Thyroid gland (tissue), 4 donors: ENCODE measurements around the gene GALNT18.

Experiments
- POLR2A ChIP-seq, 2 donors: fragments of 450-650 bp; IDR thresholded peaks; one replicate each; pipeline ENCODE4 v1.6.1; 2017; ENCODE audit warnings: antibody characterized with exemption in 2 of 2, mild to moderate bottlenecking in 2 of 2, moderate library complexity in 1 of 2
- TF ChIP-seq, protein P1 (sequence below), 6 experiments: fragments of 200-600 bp in 3 of 6; fragments of 450-650 bp in 3 of 6; sonication (generic) in 3 of 6; IDR thresholded peaks; one replicate each; pipeline ENCODE4 v1.5.1; 2016 to 2019; ENCODE audit warnings: antibody characterized with exemption in 6 of 6, mild to moderate bottlenecking in 2 of 6, inconsistent platforms in 1 of 6, moderate library complexity in 1 of 6

GRCh38 chr11:11383995-11384394 lies 237.8 kb downstream of the GALNT18 start:
- TF ChIP-seq, protein P1, sequence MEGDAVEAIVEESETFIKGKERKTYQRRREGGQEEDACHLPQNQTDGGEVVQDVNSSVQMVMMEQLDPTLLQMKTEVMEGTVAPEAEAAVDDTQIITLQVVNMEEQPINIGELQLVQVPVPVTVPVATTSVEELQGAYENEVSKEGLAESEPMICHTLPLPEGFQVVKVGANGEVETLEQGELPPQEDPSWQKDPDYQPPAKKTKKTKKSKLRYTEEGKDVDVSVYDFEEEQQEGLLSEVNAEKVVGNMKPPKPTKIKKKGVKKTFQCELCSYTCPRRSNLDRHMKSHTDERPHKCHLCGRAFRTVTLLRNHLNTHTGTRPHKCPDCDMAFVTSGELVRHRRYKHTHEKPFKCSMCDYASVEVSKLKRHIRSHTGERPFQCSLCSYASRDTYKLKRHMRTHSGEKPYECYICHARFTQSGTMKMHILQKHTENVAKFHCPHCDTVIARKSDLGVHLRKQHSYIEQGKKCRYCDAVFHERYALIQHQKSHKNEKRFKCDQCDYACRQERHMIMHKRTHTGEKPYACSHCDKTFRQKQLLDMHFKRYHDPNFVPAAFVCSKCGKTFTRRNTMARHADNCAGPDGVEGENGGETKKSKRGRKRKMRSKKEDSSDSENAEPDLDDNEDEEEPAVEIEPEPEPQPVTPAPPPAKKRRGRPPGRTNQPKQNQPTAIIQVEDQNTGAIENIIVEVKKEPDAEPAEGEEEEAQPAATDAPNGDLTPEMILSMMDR (IDR thresholded peaks at IDR 0.05) = no peak
- TF ChIP-seq POLR2A (IDR thresholded peaks at IDR 0.05) = no peak
